Ishikawa (cell line): ENCODE measurements around the gene USH1C.

Experiments
- CEBPB ChIP-seq: IDR thresholded peaks from 2 replicates; pipeline ENCODE4 v1.6.1; 2012
- CREB1 ChIP-seq: IDR thresholded peaks from 2 replicates; pipeline ENCODE4 v1.6.1; 2012; ENCODE audit warnings: low read depth
- EGR1 ChIP-seq: IDR thresholded peaks from 2 replicates; pipeline ENCODE4 v1.6.1; 2012
- EP300 ChIP-seq: IDR thresholded peaks from 2 replicates; pipeline ENCODE4 v1.6.1; 2012; ENCODE audit warnings: borderline replicate concordance
- FOXM1 ChIP-seq: IDR thresholded peaks from 2 replicates; pipeline ENCODE4 v1.6.1; 2012; ENCODE audit warnings: low read depth, borderline replicate concordance
- MAX ChIP-seq: IDR thresholded peaks from 2 replicates; pipeline ENCODE4 v1.6.1; 2012
- RAD21 ChIP-seq: IDR thresholded peaks from 2 replicates; pipeline ENCODE4 v1.6.1; 2012; ENCODE audit warnings: low read depth
- REST ChIP-seq: IDR thresholded peaks from 2 replicates; pipeline ENCODE4 v1.6.1; 2012; ENCODE audit warnings: low read depth, mild to moderate bottlenecking
- TAF1 ChIP-seq: IDR thresholded peaks from 2 replicates; pipeline ENCODE4 v1.6.1; 2012; ENCODE audit warnings: low read depth, mild to moderate bottlenecking
- TCF12 ChIP-seq: IDR thresholded peaks from 2 replicates; pipeline ENCODE4 v1.6.1; 2012; ENCODE audit warnings: low read depth
- TEAD4 ChIP-seq: IDR thresholded peaks from 2 replicates; pipeline ENCODE4 v1.6.1; 2012
- USF1 ChIP-seq: IDR thresholded peaks from 2 replicates; pipeline ENCODE4 v1.6.1; 2012
- YY1 ChIP-seq: IDR thresholded peaks from 2 replicates; pipeline ENCODE4 v1.6.1; 2012; ENCODE audit warnings: low read depth

- TF ChIP-seq REST, result no peak
- no peak for TF ChIP-seq EP300
- no peak for TF ChIP-seq TAF1
- no peak for TF ChIP-seq TEAD4
- no peak for TF ChIP-seq RAD21
- no peak for TF ChIP-seq YY1
- TF ChIP-seq TCF12, result no peak
- no peak for TF ChIP-seq MAX
- TF ChIP-seq CREB1, result no peak
- no peak for TF ChIP-seq CEBPB
- no peak for TF ChIP-seq USF1
- no peak for TF ChIP-seq FOXM1
- TF ChIP-seq EGR1, result no peak
Measured at GRCh38 chr11:17446482-17446881, 97.7 kb downstream of the USH1C start.
